NCI-H2227 (cell line): ENCODE data around the gene HTR3A.

Source experiments
- DNase-seq: peaks from one replicate; lab custom pipeline; 2025; ENCODE audit not compliant: unreplicated experiment; lab: John Stamatoyannopoulos, UW

The HTR3A gene

GRCh38 chr11:113977701-113978100 lies 2.8 kb downstream of the HTR3A start:
- no peak for DNase-seq

- no peak for DNase-seq
Observed at GRCh38 chr11:113979431-113979830, 4.5 kb downstream of the HTR3A start.

GRCh38 chr11:113980785-113981184 lies 5.9 kb downstream of the HTR3A start:
- DNase-seq: no peak

- DNase-seq: no peak
Observed at GRCh38 chr11:113982306-113982705, 7.4 kb downstream of the HTR3A start.

DNA sequence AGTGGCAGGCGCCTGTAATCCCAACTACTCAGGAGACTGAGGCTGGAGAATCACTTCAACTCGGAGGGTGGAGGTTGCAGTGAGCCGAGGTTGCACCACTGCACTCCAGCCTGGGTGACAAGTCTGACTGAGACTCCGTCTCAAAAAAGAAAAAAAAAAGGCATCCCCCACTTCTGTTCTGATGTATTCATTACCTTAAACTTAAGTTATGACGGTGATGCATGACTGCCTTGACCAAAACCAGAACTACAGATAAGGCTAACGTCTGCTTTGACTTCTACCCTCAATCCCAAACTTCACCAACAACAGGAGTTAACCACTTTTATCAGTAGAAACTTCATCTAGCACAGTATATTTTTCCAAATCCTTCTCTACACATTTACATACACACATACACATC lies 9.9 kb downstream of the HTR3A start:
- no peak for DNase-seq

DNA sequence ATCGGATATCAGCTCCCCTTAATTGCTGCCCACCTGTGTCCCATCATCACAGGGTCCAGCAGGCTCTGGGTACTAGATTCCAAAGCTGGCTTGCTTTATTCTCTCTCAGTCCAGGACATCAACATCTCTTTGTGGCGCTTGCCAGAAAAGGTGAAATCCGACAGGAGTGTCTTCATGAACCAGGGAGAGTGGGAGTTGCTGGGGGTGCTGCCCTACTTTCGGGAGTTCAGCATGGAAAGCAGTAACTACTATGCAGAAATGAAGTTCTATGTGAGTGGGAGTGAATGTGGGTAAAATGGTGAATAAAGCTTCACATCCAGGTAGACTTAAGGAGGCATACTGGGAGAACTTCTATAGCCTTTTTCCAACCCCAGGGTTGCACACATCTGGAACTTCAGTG lies 11.0 kb downstream of the HTR3A start:
- no peak for DNase-seq

DNA sequence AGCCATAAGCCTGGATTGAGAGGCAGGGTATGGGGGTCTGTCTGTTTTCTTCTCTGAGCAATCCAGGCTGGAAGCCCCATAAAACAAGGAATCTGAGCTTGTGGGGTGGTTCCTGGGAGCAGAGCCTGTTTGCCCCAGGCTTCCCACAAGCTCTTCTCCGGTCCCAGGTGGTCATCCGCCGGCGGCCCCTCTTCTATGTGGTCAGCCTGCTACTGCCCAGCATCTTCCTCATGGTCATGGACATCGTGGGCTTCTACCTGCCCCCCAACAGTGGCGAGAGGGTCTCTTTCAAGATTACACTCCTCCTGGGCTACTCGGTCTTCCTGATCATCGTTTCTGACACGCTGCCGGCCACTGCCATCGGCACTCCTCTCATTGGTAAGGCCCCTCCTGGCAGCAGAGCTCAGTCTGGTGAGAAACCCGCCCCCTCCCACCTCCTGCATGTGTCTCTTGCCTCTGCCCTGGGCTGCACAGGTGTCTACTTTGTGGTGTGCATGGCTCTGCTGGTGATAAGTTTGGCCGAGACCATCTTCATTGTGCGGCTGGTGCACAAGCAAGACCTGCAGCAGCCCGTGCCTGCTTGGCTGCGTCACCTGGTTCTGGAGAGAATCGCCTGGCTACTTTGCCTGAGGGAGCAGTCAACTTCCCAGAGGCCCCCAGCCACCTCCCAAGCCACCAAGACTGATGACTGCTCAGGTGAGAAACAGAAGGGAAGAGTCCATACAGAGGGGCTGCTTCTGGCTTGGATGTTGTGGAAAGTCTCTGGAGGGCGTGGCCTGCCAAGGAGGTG lies 11.6 kb downstream of the HTR3A start:
- no peak for DNase-seq

- no peak for DNase-seq
Observed at GRCh38 chr11:113989381-113989780, 14.5 kb downstream of the HTR3A start.

GRCh38 chr11:113989916-113990315 lies 15.0 kb downstream of the HTR3A start:
- no peak for DNase-seq

DNA sequence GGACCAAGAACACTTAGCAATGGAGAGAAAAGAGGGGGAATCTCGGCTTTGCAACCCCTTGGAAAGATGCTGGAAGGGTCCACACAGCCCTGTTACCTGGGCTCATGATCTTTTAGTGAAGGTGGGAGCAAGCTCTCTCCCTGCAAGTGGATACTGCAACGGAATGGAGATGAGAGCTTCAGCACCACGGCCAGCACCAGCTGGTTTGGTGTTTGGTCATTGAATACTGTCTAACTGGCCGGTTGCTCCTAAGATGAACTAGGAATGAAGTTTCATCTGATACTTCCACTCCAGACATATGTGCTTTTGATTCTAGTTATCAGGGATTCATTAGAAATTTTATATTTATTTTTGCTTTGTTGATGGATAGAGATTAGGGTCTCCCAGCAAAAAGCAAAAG lies 16.3 kb downstream of the HTR3A start:
- DNase-seq: no peak

GRCh38 chr11:113991718-113992458 lies 17.0 kb downstream of the HTR3A start:
- peak; percentile 88 for DNase-seq

DNA sequence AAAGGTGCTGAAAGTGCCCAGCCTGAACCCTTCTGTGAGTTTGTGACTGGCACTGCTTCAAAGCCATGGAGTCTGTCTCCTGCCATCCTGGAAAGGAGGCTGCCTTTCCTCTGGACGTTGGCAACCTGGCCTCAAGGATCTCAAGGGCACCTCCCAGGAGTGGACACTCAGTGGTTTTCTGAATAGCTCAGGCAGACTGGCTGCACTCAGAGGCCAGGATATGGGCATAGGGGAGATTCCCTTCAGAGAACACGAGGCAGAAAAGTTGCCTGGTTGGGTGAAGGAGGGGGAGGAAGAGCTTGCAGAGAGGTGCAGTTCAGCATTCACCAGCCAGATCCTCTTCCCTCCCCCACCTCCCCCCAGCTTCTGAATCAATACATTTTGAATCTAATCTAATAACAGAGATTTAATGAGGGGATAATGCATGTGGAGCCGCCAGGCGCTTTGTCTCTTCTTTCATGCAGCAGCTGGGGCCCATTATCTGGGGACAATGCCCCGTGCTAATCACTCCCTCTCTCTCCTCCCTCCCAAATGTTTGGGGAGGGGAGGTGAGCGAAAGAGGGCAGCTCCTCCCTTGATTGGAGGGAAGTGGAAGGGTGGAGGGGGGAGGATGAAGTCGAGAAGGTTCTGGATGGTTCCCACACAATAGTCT lies 17.7 kb downstream of the HTR3A start:
- peak; percentile 82 for DNase-seq

DNA sequence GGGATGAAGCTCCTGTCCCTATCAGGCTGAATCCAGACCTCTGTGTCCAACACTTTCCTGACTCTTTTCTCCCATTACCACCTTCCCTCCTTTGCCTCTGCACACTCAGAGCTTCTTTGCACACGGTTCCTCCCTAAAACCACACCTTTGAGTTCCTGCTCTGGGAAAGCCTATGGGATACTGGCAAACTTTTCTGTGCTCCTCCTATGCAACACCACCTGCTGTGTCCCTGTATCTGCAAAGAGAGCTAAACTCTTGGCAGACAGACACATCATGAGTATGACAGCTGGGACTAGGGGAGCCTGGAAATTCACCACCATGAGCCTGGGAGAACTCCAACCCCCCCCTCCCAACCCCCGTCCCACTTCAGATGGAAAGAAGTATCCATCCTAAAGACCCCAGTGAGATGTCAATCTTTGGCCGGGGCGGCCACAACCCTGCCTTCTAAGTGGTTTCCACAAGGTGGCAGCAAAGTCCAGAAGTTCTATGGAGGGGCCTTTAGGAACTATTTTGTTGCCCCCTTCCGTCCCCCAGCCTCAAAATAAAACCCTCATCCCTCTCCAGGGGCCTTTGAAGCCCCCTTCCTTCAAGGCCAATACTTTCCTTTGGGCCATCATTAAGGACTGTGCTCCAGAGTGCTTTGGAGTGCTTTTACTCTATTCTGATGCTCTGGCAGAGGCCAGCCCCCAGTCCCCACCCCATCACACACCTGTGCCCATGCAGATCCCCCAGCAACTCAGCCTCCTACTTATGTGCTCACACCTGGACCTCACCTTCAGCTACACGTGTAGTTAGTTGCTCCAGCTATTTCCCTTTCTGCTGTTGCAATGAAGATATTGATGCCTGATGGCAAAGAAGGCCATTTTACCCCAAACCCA lies 19.4 kb downstream of the HTR3A start:
- peak; percentile 31 for DNase-seq

DNA sequence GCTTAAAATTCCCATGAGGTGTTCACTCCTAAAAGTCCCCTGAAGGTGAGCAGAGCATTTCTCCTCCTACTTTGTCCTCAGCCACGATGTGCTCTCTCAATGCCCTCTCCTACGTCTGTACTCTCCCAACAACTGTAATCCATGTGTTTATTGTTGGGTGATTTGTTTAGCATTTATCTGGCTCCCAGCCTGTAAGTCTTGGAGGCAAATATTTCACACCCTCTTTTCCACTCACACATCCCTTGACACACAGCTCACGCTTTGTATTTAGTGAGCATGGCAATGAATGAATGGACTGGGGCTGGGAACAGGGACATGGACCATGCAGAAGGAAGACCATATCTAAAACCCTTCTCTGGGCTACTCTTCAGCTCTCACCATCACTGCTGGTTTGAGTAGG lies 22.6 kb downstream of the HTR3A start:
- no peak for DNase-seq

DNA sequence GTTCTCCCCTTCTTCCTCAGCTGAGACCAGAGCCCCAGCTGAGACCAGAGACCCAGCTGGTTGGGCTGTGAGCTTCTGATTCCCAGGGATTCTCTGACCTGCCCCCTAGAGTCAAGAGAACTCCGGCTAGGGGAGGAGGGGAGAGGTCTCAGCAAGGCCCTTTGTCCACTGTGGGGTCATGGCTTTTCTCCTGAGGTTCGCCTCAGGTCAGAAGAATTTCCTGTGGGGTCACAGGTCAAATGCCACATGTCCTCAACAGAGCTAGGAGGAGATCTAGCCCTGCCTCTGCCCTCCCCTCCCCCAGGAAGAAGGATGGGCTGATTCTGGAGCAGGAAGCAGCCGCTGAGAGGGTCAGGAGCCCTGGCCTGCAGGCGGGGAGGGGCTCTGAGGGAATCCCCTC lies 23.7 kb downstream of the HTR3A start:
- DNase-seq: no peak

- no peak for DNase-seq
Observed at GRCh38 chr11:114000526-114000925, 25.6 kb downstream of the HTR3A start.

GRCh38 chr11:114001416-114001815 lies 26.5 kb downstream of the HTR3A start:
- DNase-seq: no peak

- no peak for DNase-seq
Observed at GRCh38 chr11:114008331-114008730, 33.4 kb downstream of the HTR3A start.

DNA sequence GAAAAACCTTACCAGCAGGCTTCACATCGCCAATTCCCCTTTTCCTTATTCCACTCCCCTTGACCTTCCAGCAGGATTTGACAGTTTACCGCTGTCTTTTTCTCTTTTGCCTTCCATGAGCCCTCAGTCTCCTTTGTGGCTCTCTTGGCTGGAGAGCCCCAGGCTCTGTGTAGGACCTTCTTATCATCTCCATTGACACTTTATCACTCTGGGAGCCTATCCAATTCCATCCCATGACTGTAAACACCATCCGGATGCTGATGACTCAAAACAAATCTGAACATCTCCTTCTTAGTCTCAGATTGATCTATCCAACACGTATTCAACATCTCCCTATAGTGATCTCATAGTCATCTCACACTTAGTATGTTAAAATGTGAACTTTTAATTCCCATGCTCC lies 36.0 kb downstream of the HTR3A start:
- DNase-seq: no peak

GRCh38 chr11:114011443-114011842 lies 36.5 kb downstream of the HTR3A start:
- DNase-seq: no peak

- no peak for DNase-seq
Observed at GRCh38 chr11:114015117-114015516, 40.2 kb downstream of the HTR3A start.
